A673 (cell line): Measurements from ENCODE around the gene DEPDC7. TPM values are rescaled to one million over a fixed set of nuclear protein-coding genes. Genes with fewer than 3 reads are reported as not detected.

Experiments
- BruUV-seq: library from RNA; stranded (reverse); fragments of 400-500 nt; replicated peaks from 2 replicates; lab custom pipeline; 2021; lab: Mats Ljungman, UMichigan
- CTCF ChIA-PET: fragments of 300-600 bp; sonication (Branson Sonifier 250); formaldehyde crosslinking; loops from one replicate; lab custom pipeline; 2022; ENCODE audit warnings: antibody characterized with exemption; lab: Charles Lee
- POLR2A ChIA-PET: fragments of 300-600 bp; sonication (Branson Sonifier 250); formaldehyde crosslinking; loops from one replicate; lab custom pipeline; 2022; ENCODE audit warnings: antibody characterized with exemption; ENCODE audit not compliant: low non-redundant PET; lab: Charles Lee
- DNase-seq: peaks from one replicate; pipeline ENCODE4 v3.0.0-alpha.2; 2015; ENCODE audit warnings: low spot score
- H3K27ac ChIP-seq: fragments of 200-600 bp; sonication (generic); 2 replicates; pipeline ENCODE4 v1.5.1; 2016; ENCODE audit warnings: mixed run types, low read depth, mild to moderate bottlenecking, mixed read lengths, antibody characterized with exemption, low read length; ENCODE audit not compliant: poor library complexity, severe bottlenecking
- H3K27me3 ChIP-seq: fragments of 200-600 bp; sonication (generic); replicated peaks from 2 replicates; pipeline ENCODE4 v1.6.1; 2017; ENCODE audit warnings: mixed run types, low read depth, mild to moderate bottlenecking, mixed read lengths, antibody characterized with exemption, low read length; ENCODE audit not compliant: insufficient read depth, poor library complexity
- H3K36me3 ChIP-seq: fragments of 200-600 bp; sonication (generic); 2 replicates; pipeline ENCODE4 v1.6.1; 2016; ENCODE audit warnings: mixed run types, mild to moderate bottlenecking, mixed read lengths, antibody characterized with exemption, low read length; ENCODE audit not compliant: insufficient read depth, poor library complexity, severe bottlenecking
- H3K4me1 ChIP-seq: fragments of 200-600 bp; sonication (generic); 2 replicates; pipeline ENCODE4 v1.6.1; 2017; ENCODE audit warnings: mixed run types, mild to moderate bottlenecking, mixed read lengths, antibody characterized with exemption, low read length; ENCODE audit not compliant: insufficient read depth, poor library complexity, severe bottlenecking
- H3K4me3 ChIP-seq: fragments of 200-600 bp; sonication (generic); 2 replicates; pipeline ENCODE4 v1.5.1; 2016; ENCODE audit warnings: low read depth, mixed run types, mild to moderate bottlenecking, mixed read lengths, low read length; ENCODE audit not compliant: poor library complexity, severe bottlenecking
- H3K9me3 ChIP-seq: fragments of 200-600 bp; sonication (generic); 2 replicates; pipeline ENCODE4 v1.6.1; 2016; ENCODE audit warnings: mixed run types, low read depth, mild to moderate bottlenecking, mixed read lengths, antibody characterized with exemption, low read length; ENCODE audit not compliant: poor library complexity, severe bottlenecking
- CTCF ChIP-seq: fragments of 300-800, 200-600 bp; sonication (generic); conservative IDR thresholded peaks from 2 replicates; pipeline ENCODE4 v1.5.1; 2017; ENCODE audit warnings: low read depth, mild to moderate bottlenecking, antibody characterized with exemption, low read length, moderate library complexity, mixed read lengths
- EZH2 ChIP-seq: fragments of 200-600 bp; sonication (generic); IDR thresholded peaks from 2 replicates; pipeline ENCODE4 v1.6.1; 2017; ENCODE audit warnings: borderline replicate concordance, low read depth, mild to moderate bottlenecking, mixed read lengths, antibody characterized with exemption, low read length; ENCODE audit not compliant: poor library complexity, severe bottlenecking
- intact Hi-C: fragments of 100-400 bp; cut with micrococcal nuclease; formaldehyde crosslinking; loops from one replicate; pipeline ENCODE4 v1.10.0; 2022; ENCODE audit not compliant: unreplicated experiment
- total RNA-seq: library from RNA; stranded (reverse); gene quantifications from 2 replicates; pipeline ENCODE4 v1.2.3, GENCODE V29; 2021

The DEPDC7 gene
- total RNA-seq, 1 experiment from 2014 or later = 11.4 TPM

GRCh38 chr11:33021501-33021900 is 5.8 kb downstream of the DEPDC7 start:
- BruUV-seq = no TSS peak
- POLR2A ChIA-PET = no interaction called here
- Histone ChIP-seq H3K4me1 (peaks cover 28% of the 10 kb centered on the region), H3K9me3 (no peaks in the 10 kb centered on the region), H3K27ac (no peak overlapping the region), H3K36me3 (no peaks in the 10 kb centered on the region), H3K4me3 (no peak overlapping the region), H3K27me3 (no peaks in the 10 kb centered on the region)
- intact Hi-C loops = no loop called here
- TF ChIP-seq EZH2 (no peak), CTCF (no peak)
- no peak for DNase-seq
- CTCF ChIA-PET = interaction anchor here (2.1 kb wide), 1 partner anchor 44 kb away, joined by 5 read pairs; no protein-coding TSS in a partner anchor

GRCh38 chr11:33021937-33022336 is 6.3 kb downstream of the DEPDC7 start:
- Histone ChIP-seq H3K27me3 (no peaks in the 10 kb centered on the region), H3K4me3 (no peak overlapping the region), H3K36me3 (no peaks in the 10 kb centered on the region), H3K27ac (no peak overlapping the region), H3K4me1 (peaks cover 24% of the 10 kb centered on the region), H3K9me3 (no peaks in the 10 kb centered on the region)
- DNase-seq = peak; percentile 35
- no peak for TF ChIP-seq CTCF
- TF ChIP-seq EZH2 = no peak
- no TSS peak for BruUV-seq
- ChIA-PET CTCF (interaction anchor here (2.1 kb wide), 1 partner anchor 44 kb away, joined by 5 read pairs; no protein-coding TSS in a partner anchor), POLR2A (no interaction called here)
- intact Hi-C loops = no loop called here

- ChIA-PET POLR2A (no interaction called here), CTCF (interaction anchor here (1.1 kb wide), 1 partner anchor 9 kb away, joined by 3 read pairs; the partner anchor contains the start of gene DEPDC7)
- TF ChIP-seq CTCF (no peak), EZH2 (no peak)
Observed at GRCh38 chr11:33025339-33025722, 9.7 kb downstream of the DEPDC7 start.

More at GRCh38 chr11:33025339-33025722, 9.7 kb downstream of the DEPDC7 start:
- no peaks in the 10 kb centered on the region for H3K9me3 ChIP-seq
- H3K4me3 ChIP-seq = no peak overlapping the region
- no peaks in the 10 kb centered on the region for H3K27me3 ChIP-seq
- H3K27ac ChIP-seq = no peak overlapping the region
- DNase-seq = no peak
- H3K4me1 ChIP-seq = peaks cover 20% of the 10 kb centered on the region
- no peaks in the 10 kb centered on the region for H3K36me3 ChIP-seq
- intact Hi-C loops = no loop called here
- no TSS peak for BruUV-seq
